GM19463 (cell line): ENCODE results near the gene LEO1.

Experiments used
- ATAC-seq: cut with Tn5 transposase; IDR thresholded peaks from one replicate; pipeline ENCODE4 v1.9.1; 2021; ENCODE audit warnings: mild to moderate bottlenecking, moderate library complexity; ENCODE audit not compliant: unreplicated experiment

LEO1 gene

DNA sequence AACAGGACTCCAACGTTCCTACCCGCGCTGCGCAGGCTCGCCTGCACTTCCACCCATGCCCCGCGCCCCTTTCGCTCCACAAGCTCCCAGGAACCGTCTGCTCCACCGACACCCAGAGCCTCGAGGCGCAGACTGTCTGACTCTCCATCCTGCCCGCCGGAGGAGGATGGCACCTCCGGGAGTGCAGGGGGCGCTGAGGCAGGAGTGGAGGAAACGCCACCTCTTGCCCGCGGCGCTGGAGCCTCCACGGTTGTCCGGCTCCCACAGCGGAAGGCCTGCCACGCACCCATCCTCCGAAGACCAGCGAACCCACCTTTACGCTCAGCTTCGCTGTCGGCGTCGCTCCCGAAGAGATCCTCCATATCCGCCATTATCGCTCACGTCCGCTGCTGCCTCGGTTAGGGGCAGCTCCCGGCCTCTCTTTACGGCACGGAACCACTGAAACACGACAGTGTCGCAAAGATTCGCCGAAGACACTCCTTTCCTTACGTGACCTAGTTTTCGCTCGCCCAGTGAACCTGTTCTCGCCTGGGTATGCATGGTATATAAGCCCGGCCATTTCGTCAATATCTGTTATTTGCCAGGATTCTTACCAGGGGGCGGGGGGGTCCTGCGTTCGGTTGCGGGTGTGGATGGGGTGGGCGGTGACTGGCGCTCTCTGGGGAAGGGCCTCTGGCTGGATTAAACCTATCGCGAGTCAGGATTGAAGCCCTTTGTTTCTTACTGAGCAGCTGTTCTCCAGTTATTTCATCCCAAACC lies at the start of gene LEO1:
LEO1 (minus strand) TSS at position 404 of the 759 bp plus-strand sequence; CDS start at position 371, 33 bp downstream.
- peak; percentile 84 for ATAC-seq

DNA sequence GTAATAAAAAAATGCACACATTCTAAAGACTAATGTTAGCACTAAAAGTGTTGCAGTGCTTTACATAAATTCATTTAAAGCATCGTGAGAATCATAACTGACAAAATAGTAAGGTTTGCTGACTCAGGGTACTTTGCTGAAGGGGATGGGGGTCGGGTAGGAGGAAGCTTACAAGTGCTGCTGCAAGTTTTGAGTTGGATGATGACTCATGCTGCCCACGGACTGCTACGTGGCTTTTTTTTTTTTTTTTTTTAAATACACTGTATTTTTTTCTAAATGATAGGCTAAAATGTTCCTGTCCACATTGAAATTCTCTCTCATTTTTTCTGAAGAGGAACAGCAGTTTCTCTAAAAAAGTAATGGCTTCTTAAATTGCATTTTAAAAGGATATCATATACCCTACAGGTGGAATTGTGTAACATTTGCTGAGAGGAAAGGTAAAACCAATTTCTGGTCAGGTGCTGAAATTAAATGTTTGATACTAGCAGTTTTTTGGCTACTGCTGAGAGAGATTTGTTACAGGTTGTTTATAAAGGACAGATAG lies 49.6 kb upstream of the LEO1 start:
- ATAC-seq: no peak

DNA sequence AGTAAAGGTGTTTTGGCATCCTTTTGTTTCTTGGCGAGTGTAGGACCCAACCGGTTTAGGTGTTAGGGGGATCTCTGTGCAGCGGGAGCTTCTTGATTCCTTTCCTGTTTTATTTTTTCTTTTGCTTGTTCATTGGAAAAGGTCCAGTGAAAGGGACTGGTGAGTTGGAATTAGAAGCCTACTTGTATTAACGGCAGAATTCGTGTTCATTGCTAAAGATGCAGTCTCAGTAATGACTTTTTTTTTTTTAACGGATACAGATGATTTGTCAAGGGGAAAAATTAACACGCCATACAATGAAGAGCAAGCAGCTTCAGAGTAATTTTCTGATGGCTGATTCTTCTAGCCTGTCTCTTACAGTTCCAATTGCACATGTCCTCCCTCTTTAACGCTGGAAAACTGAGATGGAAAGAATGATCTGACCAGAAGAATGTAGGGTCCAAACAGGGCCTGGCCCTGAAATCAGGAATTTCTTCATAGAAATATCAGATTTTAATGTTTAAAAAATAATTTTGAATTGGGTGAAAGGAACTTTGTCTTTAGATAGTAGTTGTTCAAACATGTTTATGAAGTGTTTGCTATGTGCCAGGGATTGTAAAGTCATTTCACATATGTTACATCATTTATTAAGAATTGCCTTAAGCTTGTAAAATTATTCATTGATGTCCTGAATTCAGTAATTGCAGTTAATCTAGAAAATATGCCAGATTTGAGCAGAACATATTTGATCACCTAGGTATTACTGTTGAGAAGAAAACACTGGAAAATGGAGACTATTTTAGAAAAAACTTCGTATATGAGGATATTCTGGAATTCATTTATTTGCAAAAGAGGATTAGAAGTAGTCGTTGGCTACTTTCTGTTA lies 48.9 kb upstream of the LEO1 start:
- no peak for ATAC-seq

DNA sequence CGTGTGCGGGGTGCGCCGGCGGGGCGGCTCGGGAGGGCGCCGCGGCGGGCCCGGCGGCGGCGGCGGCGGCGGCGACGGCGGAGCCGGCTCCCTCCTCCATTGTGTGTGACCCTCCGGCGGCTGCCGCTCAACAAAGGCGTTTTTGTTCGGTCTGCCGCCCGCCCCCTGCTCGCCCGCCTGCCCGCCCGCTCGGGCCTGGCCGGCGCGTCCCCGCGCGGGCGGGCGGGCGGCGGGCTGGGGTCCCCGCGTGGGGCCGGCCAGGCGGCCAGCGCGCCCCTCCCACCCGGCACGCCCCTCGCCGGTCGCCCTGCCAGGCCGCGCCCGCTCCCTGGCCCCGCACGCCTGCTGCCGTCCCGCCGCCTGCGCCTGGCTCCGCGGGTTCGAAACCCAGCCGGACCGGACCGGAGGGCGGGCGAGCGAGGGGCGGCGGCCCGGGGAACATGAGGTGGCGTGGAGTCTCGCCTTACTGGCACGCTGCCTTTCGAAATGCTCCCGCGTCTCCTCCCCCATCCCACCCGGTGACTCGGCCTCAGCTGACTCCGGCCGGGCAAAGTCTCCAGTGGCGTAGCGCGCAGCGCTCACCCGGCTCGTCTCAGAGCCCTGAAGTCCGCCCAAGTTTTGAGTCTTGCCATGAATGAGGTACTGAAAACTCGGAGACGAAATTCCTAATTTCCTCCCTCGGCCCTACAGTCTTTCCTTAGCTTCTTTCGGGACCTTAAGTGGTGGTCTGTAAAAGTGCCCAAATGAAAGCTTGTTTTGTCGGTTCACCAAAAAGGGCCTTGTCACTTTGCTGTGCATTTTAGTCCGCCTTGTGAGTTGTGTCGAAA lies 48.0 kb upstream of the LEO1 start:
- ATAC-seq: peak; percentile 51

DNA sequence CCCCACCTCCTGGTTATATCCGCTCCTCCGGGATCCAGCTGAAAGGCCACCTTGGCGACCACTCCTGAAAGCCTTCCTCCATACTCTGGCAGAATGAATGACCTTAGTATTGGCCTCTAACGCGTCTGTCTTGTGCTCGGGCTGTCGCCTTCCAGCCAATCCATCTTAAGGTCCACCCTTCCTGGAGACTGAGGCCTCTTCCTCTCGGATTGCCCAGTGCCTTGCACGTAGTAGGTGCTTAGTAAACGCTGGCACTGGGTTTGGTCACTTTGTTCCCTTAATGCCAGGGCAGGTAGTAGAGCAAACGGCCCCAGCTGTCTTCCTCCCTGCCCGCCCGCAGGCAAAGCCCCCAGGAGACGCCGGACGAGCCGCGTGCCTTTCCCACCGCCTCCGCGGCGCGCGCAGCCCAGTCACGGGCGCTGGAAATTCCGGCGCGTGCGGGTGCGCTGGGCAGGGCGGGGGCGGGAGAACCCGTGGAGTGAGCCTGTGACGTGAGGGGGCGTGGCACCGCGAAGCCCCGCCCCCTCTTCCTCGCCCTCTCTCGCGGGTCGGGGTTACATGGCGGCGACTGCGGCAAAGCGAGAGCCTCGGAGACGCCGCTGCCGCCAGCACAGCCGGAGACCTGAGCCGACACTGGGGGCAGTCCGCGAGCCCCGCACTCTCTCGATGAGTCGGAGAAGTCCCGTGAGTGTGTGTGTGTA lies 47.3 kb upstream of the LEO1 start, which contains the start of gene MAPK6:
MAPK6 (plus strand) TSS at position 527 of the 701 bp plus-strand sequence. CDS start 27,242 bp downstream, outside the sequence.
- peak; percentile 71 for ATAC-seq

DNA sequence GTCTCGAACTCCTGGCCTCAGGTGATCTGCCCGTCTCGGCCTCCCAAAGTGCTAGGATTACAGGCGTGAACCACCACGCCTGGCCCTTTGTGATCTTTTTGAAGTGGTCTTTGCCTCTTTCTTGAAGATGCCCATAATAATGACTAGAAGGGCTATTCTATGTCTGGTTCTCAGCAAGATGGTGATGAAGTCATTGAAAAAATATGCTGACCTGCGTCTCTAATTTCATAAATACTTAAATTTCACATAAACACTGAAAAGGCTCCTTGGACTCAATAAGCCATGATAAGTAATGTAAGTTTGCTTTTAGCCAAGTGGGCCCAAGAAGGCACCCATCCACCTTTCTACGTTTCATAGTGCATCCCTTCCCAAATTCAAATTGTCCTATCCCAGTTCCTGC lies 46.7 kb upstream of the LEO1 start:
- no peak for ATAC-seq

DNA sequence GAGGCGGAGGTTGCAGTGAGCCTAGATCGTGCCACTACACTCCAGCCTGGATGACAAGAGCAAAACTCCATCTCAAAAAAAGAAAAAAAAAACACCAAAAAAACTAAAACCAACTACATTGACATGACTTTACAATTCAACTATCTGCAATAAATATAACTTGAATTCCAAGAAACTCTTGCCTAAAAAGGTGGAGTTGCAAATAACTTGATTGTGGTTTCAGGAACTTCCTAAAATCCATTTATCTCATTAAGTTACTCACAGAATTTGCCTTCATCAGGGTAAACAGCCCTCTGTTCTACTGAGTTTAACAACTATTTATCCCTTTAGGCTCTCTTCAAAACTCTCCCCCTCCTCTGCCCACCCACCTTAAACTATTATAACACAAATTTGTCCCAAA lies 44.7 kb upstream of the LEO1 start:
- ATAC-seq: no peak

DNA sequence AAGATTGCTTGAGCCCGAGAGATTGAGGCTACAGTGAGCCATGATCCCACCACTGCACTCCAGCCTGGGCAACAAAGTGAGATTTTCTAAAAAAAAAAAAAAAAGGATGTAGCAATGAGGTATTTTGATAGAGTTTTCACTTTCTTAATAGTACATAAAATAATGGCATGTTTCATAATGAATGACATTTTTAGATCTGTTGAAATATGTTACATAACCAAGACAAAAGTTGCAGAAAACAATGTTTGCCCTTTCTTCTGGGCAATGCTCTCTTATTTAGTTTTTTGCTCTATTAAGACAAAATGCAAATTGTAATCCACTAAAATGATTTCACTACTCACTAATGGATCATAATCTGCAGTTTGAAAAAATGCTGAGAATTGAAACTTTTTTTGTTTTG lies 43.0 kb upstream of the LEO1 start:
- no peak for ATAC-seq

DNA sequence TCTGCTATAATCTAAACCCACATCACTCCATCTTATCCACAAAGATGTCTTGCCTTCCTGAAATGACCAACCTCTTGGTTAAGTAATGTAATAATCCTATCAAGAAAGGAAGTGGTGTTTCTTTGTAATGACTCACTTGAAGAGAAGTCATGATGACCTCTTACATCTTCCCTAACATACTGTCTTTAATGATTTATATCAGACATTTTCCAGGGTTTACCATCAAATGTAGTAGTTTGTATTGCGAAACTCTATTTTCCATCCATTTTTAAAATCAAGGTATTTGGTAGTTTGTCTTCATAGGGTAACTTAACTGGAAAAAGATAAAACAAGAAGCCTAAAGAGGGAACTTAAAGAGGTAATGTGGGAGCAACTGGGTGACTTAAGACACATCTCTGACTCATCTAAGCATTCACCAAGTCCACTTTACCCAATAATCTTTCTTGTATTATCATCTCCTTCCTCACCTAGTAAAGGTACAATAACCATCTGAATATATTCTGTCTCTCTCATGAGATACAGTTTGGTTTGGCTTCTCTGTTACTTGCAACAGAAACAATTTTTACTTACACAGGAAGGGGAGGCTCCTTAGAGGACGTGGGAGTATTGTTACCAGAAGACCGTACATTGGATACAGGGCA lies 41.7 kb upstream of the LEO1 start:
- ATAC-seq: peak; percentile 52

DNA sequence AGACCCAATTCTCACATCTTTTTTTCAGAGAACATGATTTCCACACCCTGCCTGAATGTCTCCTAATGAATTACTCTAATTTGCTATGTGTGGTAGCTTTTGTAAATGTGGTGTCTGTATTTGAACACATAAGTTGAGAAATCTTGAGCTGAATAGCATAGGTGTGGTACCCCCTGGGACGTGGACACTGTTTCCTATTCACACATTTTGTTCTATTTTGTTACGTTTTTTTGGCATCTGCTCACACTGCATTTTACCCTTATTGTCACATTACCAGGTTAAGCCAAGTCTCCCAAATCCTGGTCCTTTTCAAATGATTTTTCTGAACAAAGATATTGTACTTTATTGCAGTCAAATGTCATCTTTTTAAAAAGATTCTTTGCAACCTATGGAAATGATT lies 40.6 kb upstream of the LEO1 start:
- ATAC-seq: no peak

DNA sequence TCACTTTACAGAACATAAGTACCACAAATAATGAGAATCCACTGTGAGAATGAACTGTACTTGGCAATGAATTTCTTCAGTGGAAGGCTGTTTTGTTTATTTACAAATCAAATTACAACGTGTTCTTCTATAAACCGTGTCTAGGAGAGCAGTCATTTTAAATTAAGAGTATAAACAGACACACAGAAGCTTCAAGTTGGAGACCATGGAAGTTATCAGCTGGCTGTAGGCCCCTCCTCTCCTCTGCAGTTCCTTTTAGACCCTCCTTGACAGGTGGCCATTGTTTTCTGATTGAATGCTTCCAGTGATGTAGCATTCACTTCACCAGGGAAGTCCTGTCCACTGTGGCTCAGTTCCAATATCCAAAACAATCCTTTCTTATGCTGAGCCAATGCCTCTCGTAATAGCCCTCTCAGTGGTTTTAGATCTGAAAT lies 40.1 kb upstream of the LEO1 start:
- ATAC-seq: no peak

DNA sequence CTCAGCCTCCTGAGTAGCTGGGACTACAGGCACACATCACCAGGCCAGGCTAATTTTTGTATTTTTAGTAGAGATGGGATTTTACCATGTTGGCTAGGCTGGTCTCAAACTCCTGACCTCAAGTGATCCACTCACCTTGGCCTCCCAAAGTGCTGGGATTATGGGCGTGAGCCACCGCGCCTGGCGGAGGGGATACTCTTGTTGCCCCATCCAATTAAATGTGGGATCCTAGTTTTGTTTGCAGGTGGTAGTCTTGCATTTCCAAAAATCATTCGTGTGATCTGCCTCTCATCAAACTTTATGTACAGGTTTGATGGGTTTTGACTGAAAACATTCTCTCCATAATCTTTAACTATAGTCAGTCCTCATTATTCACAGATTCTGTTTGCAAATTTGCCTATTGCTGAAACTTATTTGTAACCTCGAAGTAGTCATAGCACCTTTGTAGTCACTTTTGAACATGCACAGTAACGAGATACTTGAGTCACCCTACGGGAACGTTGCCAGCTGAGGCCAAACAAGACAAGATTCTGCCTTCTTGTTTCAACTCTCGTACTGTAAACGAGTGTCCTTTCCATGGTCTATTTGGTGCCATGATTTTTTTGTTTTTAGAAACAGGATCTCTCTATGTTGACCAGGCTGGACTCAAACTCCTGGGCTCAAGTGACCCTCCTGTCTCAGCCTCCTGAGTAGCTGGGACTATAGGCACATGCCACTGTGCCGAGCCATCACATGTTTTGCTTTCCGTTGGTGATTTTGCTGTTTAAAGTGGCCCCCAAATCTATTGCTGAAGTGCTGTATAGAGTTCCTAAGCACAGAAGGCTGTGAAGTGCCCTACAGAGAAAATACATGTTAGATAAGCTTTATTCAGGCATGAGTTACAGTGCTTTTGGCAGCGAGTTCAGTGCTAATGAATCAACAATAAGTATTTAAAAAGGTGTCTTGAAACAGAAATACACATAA lies 39.3 kb upstream of the LEO1 start:
- no peak for ATAC-seq

DNA sequence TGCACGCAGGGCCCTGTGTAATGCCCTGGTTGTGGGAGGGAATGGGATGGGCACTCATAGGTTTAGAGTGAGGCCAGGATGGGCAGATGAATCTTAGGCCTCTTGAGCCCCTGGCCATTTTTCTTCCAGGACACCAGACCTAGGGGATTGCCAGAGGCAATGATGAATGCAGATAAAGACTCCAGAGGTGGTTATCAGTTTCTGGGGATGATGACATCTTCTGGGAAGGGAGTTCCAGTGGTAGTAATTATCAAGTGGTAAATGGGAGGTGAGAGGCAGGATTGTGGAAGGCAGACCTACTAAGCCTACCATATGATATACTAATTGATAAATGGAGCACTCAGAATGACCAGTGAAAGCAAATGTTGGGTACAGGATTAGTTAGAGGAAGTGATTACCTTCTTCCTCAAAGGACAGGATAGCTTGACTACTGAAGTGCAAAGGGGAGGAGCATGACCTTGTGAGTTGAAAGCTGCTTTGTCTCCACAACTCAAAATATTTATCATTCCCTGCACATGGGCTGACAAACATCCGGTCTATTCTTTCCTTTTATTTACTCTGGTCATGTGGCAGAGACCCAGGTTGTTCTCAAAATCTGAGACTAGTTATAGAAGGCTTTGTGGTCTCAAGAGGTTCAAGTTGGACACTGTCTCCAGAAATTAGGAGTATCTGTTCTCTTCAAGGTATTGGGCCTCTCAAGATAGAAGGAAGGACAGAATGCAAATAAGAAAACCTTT lies 37.3 kb upstream of the LEO1 start:
- peak; percentile 21 for ATAC-seq

DNA sequence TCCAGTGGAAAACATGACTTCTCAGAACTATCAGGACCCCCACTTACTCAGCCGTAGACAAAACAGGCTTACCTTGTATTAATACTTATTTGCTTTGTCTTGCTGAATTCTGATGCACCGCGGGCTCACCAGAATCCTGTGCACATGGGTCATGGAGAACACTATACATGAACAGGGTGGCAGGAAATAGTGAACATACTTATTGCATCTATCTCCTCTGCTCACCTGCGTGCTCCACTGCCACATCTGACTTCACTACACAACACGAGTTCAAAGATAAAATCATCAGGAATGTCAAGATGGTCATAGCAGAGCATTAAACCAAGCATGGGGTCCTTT lies 36.8 kb upstream of the LEO1 start:
- no peak for ATAC-seq

DNA sequence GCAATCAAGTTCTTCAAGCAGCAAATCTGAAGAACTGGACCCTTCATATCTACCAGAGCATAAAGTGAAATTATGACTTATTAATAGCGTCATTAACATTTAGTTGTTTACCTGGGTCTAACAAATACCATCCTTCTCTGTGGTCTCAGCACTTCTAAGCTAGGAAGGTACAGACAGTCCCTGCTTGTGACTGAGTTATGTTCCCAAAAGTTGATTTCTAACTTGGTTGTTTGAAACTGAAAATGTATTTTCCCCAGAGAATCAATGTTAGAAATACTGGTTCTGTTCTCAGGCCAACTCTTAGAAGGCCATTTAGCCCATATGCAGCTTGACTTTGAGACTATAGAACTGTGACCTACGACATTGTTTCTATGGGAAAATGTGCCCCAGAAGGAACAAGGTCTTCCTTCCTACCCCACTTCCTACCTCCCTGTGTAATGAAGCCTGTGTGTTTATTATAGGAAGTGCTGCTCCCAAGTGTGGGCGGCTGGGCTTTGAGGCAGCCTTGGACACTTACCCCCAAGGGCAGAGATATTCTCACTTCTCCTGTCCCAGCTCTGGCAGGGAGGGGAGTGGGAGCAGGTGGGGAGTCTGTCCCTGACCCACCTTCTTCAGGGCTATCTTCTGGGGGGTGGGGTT lies 35.2 kb upstream of the LEO1 start:
- ATAC-seq: peak; percentile 35

DNA sequence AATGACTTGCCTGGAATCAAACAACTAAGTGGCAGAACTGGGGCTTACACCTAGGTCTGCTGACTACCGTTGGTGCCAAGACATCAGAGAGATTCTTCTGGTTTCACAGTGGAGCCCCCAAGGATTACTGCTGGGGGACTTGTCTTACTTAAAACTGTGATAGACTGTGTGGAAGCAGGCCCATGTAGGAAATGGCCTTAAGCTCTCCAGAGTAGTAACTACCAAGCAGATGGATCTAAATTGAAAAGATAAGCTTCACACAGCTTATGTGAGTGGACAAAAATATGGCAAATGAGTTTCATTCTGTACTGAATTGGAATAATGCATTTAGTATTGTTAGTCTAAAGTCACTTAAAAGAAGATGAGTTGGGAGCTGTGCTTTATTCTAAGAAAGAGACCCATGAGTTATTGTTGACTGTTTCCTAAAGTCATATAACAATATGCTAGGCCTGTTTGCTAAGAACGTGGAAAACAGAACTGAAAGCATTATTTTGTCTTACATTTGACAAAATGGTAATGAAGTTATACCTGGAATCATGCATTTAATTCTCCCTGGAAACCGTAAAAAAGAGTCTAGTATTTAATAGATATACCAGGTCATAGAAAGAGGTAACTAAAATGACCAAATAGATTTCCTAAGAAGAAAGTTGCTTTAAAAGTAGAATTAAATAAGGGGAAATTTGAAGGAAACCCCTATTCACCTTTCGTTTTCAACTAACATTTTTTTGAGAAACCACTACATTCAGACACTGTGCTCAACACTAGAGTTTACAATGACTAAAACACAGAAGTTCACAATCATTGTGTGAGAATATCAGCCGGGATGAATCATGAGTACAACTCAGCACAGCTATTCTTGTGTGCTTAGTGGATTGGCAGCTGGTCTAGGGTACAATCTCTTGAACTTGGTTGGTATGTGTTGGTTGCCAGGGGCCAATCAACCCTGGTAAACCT lies 34.4 kb upstream of the LEO1 start:
- ATAC-seq: peak; percentile 63
